H1 (cell line): ENCODE measurements around the gene AIRE. TPM values are rescaled to one million over a fixed set of nuclear protein-coding genes. Genes with fewer than 3 reads are reported as not detected.

Experiments used
- CTCF ChIA-PET: fragments of 300-600 bp; sonication (Branson Sonifier 250); formaldehyde crosslinking; loops from one replicate; lab custom pipeline; 2021; ENCODE audit not compliant: partially characterized antibody; lab: Charles Lee
- POLR2A ChIA-PET: fragments of 300-600 bp; sonication (Branson Sonifier 250); formaldehyde crosslinking; loops from one replicate; lab custom pipeline; 2021; ENCODE audit warnings: inconsistent platforms; ENCODE audit not compliant: partially characterized antibody; lab: Charles Lee
- DNase-seq, 2 experiments: peaks; one replicate each; pipeline versions ENCODE4 v3.0.0 to v3.0.0-alpha.2; 2010 to 2022; ENCODE audit warnings: low spot score in 2 of 2, low read depth in 1 of 2, mixed read lengths in 1 of 2
- FAIRE-seq: peaks from 2 replicates; lab custom pipeline; 2011; peaks lifted over from hg19 to GRCh38; lab: Jason Lieb, UNC
- H2AFZ ChIP-seq: 2 replicates; pipeline ENCODE4 v1.8.1; 2012; ENCODE audit warnings: low read length, inconsistent platforms
- H2AK5ac ChIP-seq: 2 replicates; pipeline ENCODE4 v1.6.1; 2013; ENCODE audit warnings: low read depth, low read length
- H2BK120ac ChIP-seq: replicated peaks from 2 replicates; pipeline ENCODE3; 2013; ENCODE audit warnings: low read depth, low read length, inconsistent platforms
- H2BK12ac ChIP-seq: 2 replicates; pipeline ENCODE4 v1.6.1; 2013; ENCODE audit warnings: low read depth, low read length
- H2BK15ac ChIP-seq: 2 replicates; pipeline ENCODE4 v1.6.1; 2013; ENCODE audit warnings: low read length
- H2BK20ac ChIP-seq: 2 replicates; pipeline ENCODE4 v1.6.1; 2013; ENCODE audit warnings: low read length
- H2BK5ac ChIP-seq: 2 replicates; pipeline ENCODE4 v1.6.1; 2013; ENCODE audit warnings: low read depth, low read length
- H3K14ac ChIP-seq: 2 replicates; pipeline ENCODE4 v1.6.1; 2013; ENCODE audit warnings: inconsistent platforms; ENCODE audit not compliant: insufficient read length
- H3K18ac ChIP-seq: 2 replicates; pipeline ENCODE4 v1.6.1; 2013; ENCODE audit warnings: low read length; ENCODE audit errors: extremely low read depth
- H3K23ac ChIP-seq: 2 replicates; pipeline ENCODE4 v1.6.1; 2013; ENCODE audit warnings: inconsistent platforms; ENCODE audit not compliant: insufficient read length
- H3K23me2 ChIP-seq: 2 replicates; pipeline ENCODE4 v1.6.1; 2013; ENCODE audit warnings: low read depth, low read length
- H3K27ac ChIP-seq: 2 replicates; pipeline ENCODE4 v1.6.1; 2011; ENCODE audit warnings: low read depth, low read length, inconsistent platforms
- H3K27me3 ChIP-seq, 4 experiments: replicated peaks in 1 of 4; 1 replicate in 1 of 4; 2 replicates in 3 of 4; pipeline versions ENCODE4 v1.6.1 to v1.8.1; 2011 to 2013; ENCODE audit warnings: low read length in 3 of 4, mild to moderate bottlenecking in 3 of 4, inconsistent platforms in 2 of 4, mixed read lengths in 2 of 4, moderate library complexity in 1 of 4; ENCODE audit not compliant: control insufficient read depth in 3 of 4, insufficient read depth in 3 of 4; ENCODE audit errors: extremely low read depth in 1 of 4
- H3K36me3 ChIP-seq, 4 experiments: 2 replicates each; pipeline versions ENCODE4 v1.6.1 to v1.8.1; 2011 to 2013; ENCODE audit warnings: mild to moderate bottlenecking in 4 of 4, low read length in 3 of 4, moderate library complexity in 2 of 4, control low read depth in 1 of 4, inconsistent platforms in 1 of 4; ENCODE audit not compliant: insufficient read depth in 4 of 4, control insufficient read depth in 2 of 4
- H3K4ac ChIP-seq: replicated peaks from 2 replicates; pipeline ENCODE3; 2013; ENCODE audit warnings: low read length, low read depth, mixed read lengths, inconsistent platforms; ENCODE audit not compliant: insufficient read length
- H3K4me1 ChIP-seq, 4 experiments: replicated peaks in 1 of 4; 1 replicate in 1 of 4; 2 replicates in 3 of 4; pipeline versions ENCODE4 v1.6.1 to v1.8.1; 2011 to 2013; ENCODE audit warnings: low read length in 3 of 4, inconsistent platforms in 2 of 4, mixed read lengths in 1 of 4; ENCODE audit not compliant: insufficient read depth in 4 of 4, control insufficient read depth in 3 of 4
- H3K4me2 ChIP-seq, 2 experiments: 2 replicates each; pipeline versions ENCODE4 v1.6.1 to v1.8.1; 2011 to 2013; ENCODE audit warnings: low read depth in 2 of 2, low read length in 2 of 2, control low read depth in 1 of 2, inconsistent platforms in 1 of 2, mild to moderate bottlenecking in 1 of 2; ENCODE audit not compliant: insufficient read depth in 1 of 2
- H3K4me3 ChIP-seq, 4 experiments: fragments of 200-600, 300-600 bp in 1 of 4; sonication (generic), shearing (Covaris generic), sonication (Bioruptor Twin) in 1 of 4; 2 replicates each; pipeline versions ENCODE4 v1.5.1 to v1.8.1; 2011 to 2016; ENCODE audit warnings: low read length in 4 of 4, low read depth in 3 of 4, control low read depth in 2 of 4, inconsistent platforms in 2 of 4, mild to moderate bottlenecking in 2 of 4, mixed read lengths in 1 of 4, moderate library complexity in 1 of 4; ENCODE audit not compliant: insufficient read depth in 2 of 4; ENCODE audit errors: extremely low read depth in 1 of 4
- H3K56ac ChIP-seq: replicated peaks from 2 replicates; pipeline ENCODE3; 2013; ENCODE audit warnings: low read depth, mild to moderate bottlenecking, mixed read lengths, low read length, inconsistent platforms; ENCODE audit not compliant: insufficient read length
- H3K79me1 ChIP-seq: 2 replicates; pipeline ENCODE4 v1.6.1; 2013; ENCODE audit warnings: low read depth, low read length, control low read depth
- H3K79me2 ChIP-seq, 2 experiments: 2 replicates each; pipeline versions ENCODE4 v1.6.1 to v1.8.1; 2012 to 2013; ENCODE audit warnings: low read length in 2 of 2, mild to moderate bottlenecking in 2 of 2, inconsistent platforms in 1 of 2; ENCODE audit not compliant: insufficient read depth in 2 of 2, control insufficient read depth in 1 of 2
- H3K9ac ChIP-seq, 4 experiments: replicated peaks in 1 of 4; 1 replicate in 1 of 4; 2 replicates in 3 of 4; pipeline versions ENCODE4 v1.6.1 to v1.8.1; 2011 to 2013; ENCODE audit warnings: low read depth in 3 of 4, low read length in 3 of 4, control low read depth in 2 of 4, mild to moderate bottlenecking in 2 of 4, moderate library complexity in 2 of 4, inconsistent platforms in 1 of 4; ENCODE audit errors: extremely low read depth in 1 of 4
- H3K9me3 ChIP-seq, 2 experiments: 2 replicates each; pipeline versions ENCODE4 v1.6.1 to v1.8.1; 2012 to 2013; ENCODE audit warnings: mild to moderate bottlenecking in 2 of 2, moderate library complexity in 2 of 2, control low read depth in 1 of 2, inconsistent platforms in 1 of 2, low read depth in 1 of 2, low read length in 1 of 2, mixed read lengths in 1 of 2; ENCODE audit not compliant: insufficient read depth in 2 of 2
- H4K20me1 ChIP-seq, 2 experiments: replicated peaks in 1 of 2; 2 replicates each; pipeline versions ENCODE3 to v1.8.1; 2011 to 2013; ENCODE audit warnings: inconsistent platforms in 2 of 2, low read length in 2 of 2, mild to moderate bottlenecking in 1 of 2; ENCODE audit not compliant: insufficient read depth in 2 of 2, control insufficient read depth in 1 of 2
- H4K5ac ChIP-seq: 2 replicates; pipeline ENCODE4 v1.6.1; 2013; ENCODE audit warnings: low read length, low read depth, mixed read lengths, inconsistent platforms; ENCODE audit not compliant: insufficient read length
- H4K8ac ChIP-seq: 2 replicates; pipeline ENCODE4 v1.8.0; 2013; ENCODE audit warnings: mild to moderate bottlenecking, moderate library complexity, low read length, inconsistent platforms; ENCODE audit not compliant: insufficient read depth; ENCODE audit errors: extremely low read depth
- H4K91ac ChIP-seq: replicated peaks from 2 replicates; pipeline ENCODE3; 2013; ENCODE audit warnings: low read length, mixed read lengths, inconsistent platforms; ENCODE audit not compliant: insufficient read length
- CREB1 ChIP-seq: IDR thresholded peaks from 2 replicates; pipeline ENCODE4 v1.6.1; 2012; ENCODE audit warnings: inconsistent platforms
- CTBP2 ChIP-seq: IDR thresholded peaks from 2 replicates; pipeline ENCODE4 v1.7.0; 2011; ENCODE audit warnings: borderline replicate concordance, mild to moderate bottlenecking, moderate library complexity, mixed read lengths, low read length; ENCODE audit not compliant: insufficient read depth, insufficient read length
- EGR1 ChIP-seq: IDR thresholded peaks from 2 replicates; pipeline ENCODE4 v1.6.1; 2011; ENCODE audit warnings: low read depth, low read length, borderline replicate concordance
- EZH2 ChIP-seq: fragments of 200-600 bp; sonication (generic); IDR thresholded peaks from 2 replicates; pipeline ENCODE4 v1.7.1; 2012; ENCODE audit warnings: low read depth, mild to moderate bottlenecking, moderate library complexity, low read length, inconsistent platforms; ENCODE audit not compliant: severe bottlenecking
- GABPA ChIP-seq: IDR thresholded peaks from 2 replicates; pipeline ENCODE4 v1.6.1; 2011; ENCODE audit warnings: mild to moderate bottlenecking, low read length, moderate library complexity, borderline replicate concordance; ENCODE audit not compliant: insufficient read depth
- RXRA ChIP-seq: IDR thresholded peaks from 2 replicates; pipeline ENCODE4 v1.6.1; 2011; ENCODE audit warnings: low read depth, mild to moderate bottlenecking, low read length, moderate library complexity; ENCODE audit not compliant: insufficient read depth
- SIN3A ChIP-seq, 2 experiments: IDR thresholded peaks in 1 of 2; conservative IDR thresholded peaks in 1 of 2; 2 replicates each; pipeline ENCODE4 v1.6.1; 2011 to 2012; ENCODE audit warnings: low read length in 2 of 2, improper control_type of control experiment in 1 of 2, low read depth in 1 of 2, mild to moderate bottlenecking in 1 of 2
- SIRT6 ChIP-seq: IDR thresholded peaks from one replicate; pipeline ENCODE4 v1.7.1; 2012; ENCODE audit warnings: low read length, inconsistent platforms
- TAF7 ChIP-seq: optimal IDR thresholded peaks from 2 replicates; pipeline ENCODE3; 2011; ENCODE audit warnings: low read depth, mild to moderate bottlenecking, inconsistent platforms, low read length, moderate library complexity, borderline replicate concordance
- TCF12 ChIP-seq: IDR thresholded peaks from 2 replicates; pipeline ENCODE4 v1.6.1; 2011; ENCODE audit warnings: low read depth, mild to moderate bottlenecking, low read length
- TEAD4 ChIP-seq: IDR thresholded peaks from 2 replicates; pipeline ENCODE4 v1.6.1; 2012; ENCODE audit warnings: low read depth, low read length, inconsistent platforms, mixed read lengths
- YY1 ChIP-seq: IDR thresholded peaks from 2 replicates; pipeline ENCODE4 v1.6.1; 2011; ENCODE audit warnings: low read depth, mild to moderate bottlenecking, low read length
- WGBS, 2 experiments: shearing (Covaris generic) in 1 of 2; methylation state at CpG; one replicate each; pipeline versions ENCODE4 v1.1.6 to v1.1.7; 2013 to 2015; ENCODE audit warnings: low lambda C conversion rate in 2 of 2, mixed read lengths in 2 of 2, inconsistent platforms in 1 of 2, low coverage in 1 of 2, missing lambda C conversion rate in 1 of 2; ENCODE audit not compliant: insufficient replicate concordance in 2 of 2, insufficient coverage in 1 of 2, insufficient read length in 1 of 2; ENCODE audit errors: extremely low coverage in 1 of 2, missing lambda C conversion rate in 1 of 2; 5-methylcytosine and 5-hydroxymethylcytosine counted together
- polyA plus RNA-seq, 7 experiments: library from polyadenylated mRNA; depleted of rRNA in 3 of 7; stranded (reverse) in 5 of 7; unstranded in 2 of 7; fragments of >200 nt in 5 of 7; fragments of 200-250 nt in 2 of 7; gene quantifications; 1 replicate in 5 of 7; 2 replicates in 1 of 7; 4 replicates in 1 of 7; pipeline versions ENCODE4 v1.2.1 to v1.2.3, GENCODE V29; 2011 to 2013; ENCODE audit warnings: missing spikeins in 2 of 7, mixed read lengths in 2 of 7
- total RNA-seq: library from RNA; stranded (reverse); fragmentation: NEBNext Ultra II Directional; extraction: Animal tissue kit (Norgen Biotek cat#: 25700); gene quantifications from 2 replicates; pipeline ENCODE4 v1.2.1, GENCODE V29; 2021
- TF ChIP-seq, protein P1 (sequence below): IDR thresholded peaks from 2 replicates; pipeline ENCODE4 v1.6.1; 2012; ENCODE audit warnings: inconsistent platforms

The AIRE gene
- total and polyA plus RNA-seq, 2 of the 8 experiments (the other 6 are each of a cell fraction or from before 2014, with no cell fraction given): 0.09 TPM; not detected in 1

DNA sequence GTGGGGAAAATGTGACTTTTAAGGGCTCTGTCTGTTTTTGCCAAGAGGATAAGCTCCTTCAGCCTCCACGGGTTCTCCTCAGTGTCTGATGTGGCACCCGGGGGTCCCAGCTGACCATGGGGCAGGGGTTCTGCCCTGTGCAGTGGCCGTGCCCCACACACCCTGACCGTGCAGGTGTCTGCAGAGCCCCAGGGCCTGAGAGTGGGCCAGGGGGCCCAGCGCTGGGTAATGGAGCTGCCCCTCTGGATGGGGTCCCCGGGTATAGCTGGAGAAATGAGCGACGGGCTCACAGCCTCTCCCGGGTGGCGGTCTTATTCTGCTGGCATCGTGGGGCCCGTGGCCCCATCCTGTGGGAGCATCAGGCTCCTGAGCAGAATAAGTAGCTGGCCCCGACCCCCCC is 11.2 kb downstream of the AIRE start:
- Histone ChIP-seq H3K4me2 (no peak overlapping the region), H3K18ac (no peak overlapping the region), H2AFZ (no peak overlapping the region), H4K8ac (no peak overlapping the region; the same call in 1 of the 2 replicates), H2BK15ac (no peak overlapping the region), H4K20me1 (peaks cover 0 to 8% of the 10 kb centered on the region in 2 experiments), H2BK120ac (no peak overlapping the region), H2BK20ac (no peak overlapping the region), H3K56ac (no peak overlapping the region), H3K9ac (no peak overlapping the region), H3K9me3 (no peaks in the 10 kb centered on the region), H3K27ac (no peak overlapping the region), H3K79me2 (peaks cover 0 to under 1% of the 10 kb centered on the region in 2 experiments; a peak in 1 of 4 replicates), H4K91ac (no peak overlapping the region), H3K27me3 (peaks cover 0 to 3% (median 0%) of the 10 kb centered on the region in 4 experiments; a peak in 2 of 7 replicates), H2BK12ac (no peak overlapping the region), H3K4me1 (peaks cover 0 to 13% (median 5%) of the 10 kb centered on the region in 4 experiments; a peak in 5 of 7 replicates), H4K5ac (no peak overlapping the region), H3K4ac (no peak overlapping the region), H3K23ac (no peak overlapping the region), H3K23me2 (peaks cover 12% of the 10 kb centered on the region; the same call in 1 of the 2 replicates), H3K14ac (no peak overlapping the region), H3K36me3 (no peaks in the 10 kb centered on the region), H2AK5ac (no peak overlapping the region), H3K4me3 (no peak overlapping the region), H3K79me1 (no peaks in the 10 kb centered on the region), H2BK5ac (no peak overlapping the region)
- 76% methylated on average over 12 of the region's 13 CpGs; no CpG with 5 or more reads in 1 of the 2 experiments for WGBS, 2 experiments
- CTCF ChIA-PET: interaction anchor here (0.8 to 5.0 kb wide), 13 partner anchors 10 to 142 kb away, joined by 3 to 53 read pairs (median 6); partner anchors contain the start of gene AIRE
- DNase-seq: no peak
- POLR2A ChIA-PET: no interaction called here
- FAIRE-seq: no peak
- no peak for TF ChIP-seq EGR1
- no peak for TF ChIP-seq TAF7
- TF ChIP-seq, protein P1, sequence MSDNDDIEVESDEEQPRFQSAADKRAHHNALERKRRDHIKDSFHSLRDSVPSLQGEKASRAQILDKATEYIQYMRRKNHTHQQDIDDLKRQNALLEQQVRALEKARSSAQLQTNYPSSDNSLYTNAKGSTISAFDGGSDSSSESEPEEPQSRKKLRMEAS: no peak
- no peak for TF ChIP-seq TEAD4
- no peak for TF ChIP-seq SIN3A (conservative IDR thresholded peaks at IDR 0.05 in 1 of 2, IDR thresholded peaks at IDR 0.05 in 1 of 2; ENCODE audit: low read depth in 1 of 2, low read length in 2 of 2)
- TF ChIP-seq CREB1: no peak
- TF ChIP-seq GABPA: no peak
- no peak for TF ChIP-seq EZH2
- no peak for TF ChIP-seq RXRA
- TF ChIP-seq TCF12: no peak
- no peak for TF ChIP-seq SIRT6
- TF ChIP-seq YY1: no peak
- no peak for TF ChIP-seq CTBP2
